Measurements from ENCODE around the gene CYSTM1. TPM values are rescaled to one million over a fixed set of nuclear protein-coding genes. Genes with fewer than 3 reads are reported as not detected.

The CYSTM1 gene, protein sequence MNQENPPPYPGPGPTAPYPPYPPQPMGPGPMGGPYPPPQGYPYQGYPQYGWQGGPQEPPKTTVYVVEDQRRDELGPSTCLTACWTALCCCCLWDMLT
- total RNA-seq (17.0 and 18.7 TPM in 2 replicates), polyA plus RNA-seq (4.6 and 6.2 TPM in 2 replicates), polyA minus RNA-seq (13.7 and 14.3 TPM in 2 replicates)
- total RNA-seq (2013): 6.5 TPM

DNA sequence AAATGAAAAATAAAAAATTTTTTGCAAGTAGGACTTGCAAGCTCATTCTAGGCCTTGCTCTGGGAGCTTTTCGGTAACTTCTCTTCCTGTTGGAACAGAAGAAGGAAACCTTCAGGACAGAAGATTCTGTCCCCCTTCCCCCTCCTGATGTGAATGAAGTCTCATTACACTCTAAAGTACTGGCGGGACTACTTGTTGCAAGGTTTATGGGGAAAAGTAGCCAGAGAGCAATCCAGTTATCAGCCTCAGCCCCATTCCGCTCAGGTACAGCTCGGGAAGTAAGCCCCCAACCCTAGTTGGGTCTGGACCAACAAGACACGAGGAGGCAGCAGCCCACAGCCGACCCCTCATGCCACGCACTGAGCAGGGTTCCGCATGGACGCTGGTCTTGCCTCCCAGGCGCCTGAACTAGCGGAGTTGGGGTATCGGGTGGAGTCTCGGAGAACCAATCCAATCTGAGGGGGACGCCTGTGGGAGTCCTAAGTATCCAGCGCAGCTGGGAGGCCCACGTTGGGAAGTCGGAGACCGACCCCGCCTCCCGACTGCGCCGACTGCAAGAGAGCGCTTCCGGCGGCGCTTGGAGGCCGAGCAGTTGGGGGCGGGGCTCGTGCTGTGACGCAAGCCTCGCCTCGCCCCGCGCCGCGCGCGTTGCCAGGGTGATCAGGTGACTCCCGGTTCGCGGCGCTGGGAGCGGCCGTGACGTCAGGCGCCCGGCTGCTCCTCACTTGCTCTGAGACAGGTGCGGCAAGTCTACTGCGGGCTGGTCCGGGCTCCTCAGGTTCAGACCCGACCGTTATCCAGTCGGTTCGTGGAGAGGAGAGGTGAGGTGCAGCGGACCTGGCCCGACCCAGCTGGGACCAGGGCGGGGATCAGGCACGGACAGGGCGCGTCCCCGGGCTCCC lies at the start of gene CYSTM1:
CYSTM1 (plus strand) TSS at position 724 of the 902 bp plus-strand sequence. CDS start 19,278 bp downstream, outside the sequence.
- no peak for TF ChIP-seq EZH2 (IDR thresholded peaks at IDR 0.05; ENCODE audit: borderline replicate concordance, insufficient read depth, low read depth, low read length, poor library complexity, severe bottlenecking)
- TF ChIP-seq, protein P1, sequence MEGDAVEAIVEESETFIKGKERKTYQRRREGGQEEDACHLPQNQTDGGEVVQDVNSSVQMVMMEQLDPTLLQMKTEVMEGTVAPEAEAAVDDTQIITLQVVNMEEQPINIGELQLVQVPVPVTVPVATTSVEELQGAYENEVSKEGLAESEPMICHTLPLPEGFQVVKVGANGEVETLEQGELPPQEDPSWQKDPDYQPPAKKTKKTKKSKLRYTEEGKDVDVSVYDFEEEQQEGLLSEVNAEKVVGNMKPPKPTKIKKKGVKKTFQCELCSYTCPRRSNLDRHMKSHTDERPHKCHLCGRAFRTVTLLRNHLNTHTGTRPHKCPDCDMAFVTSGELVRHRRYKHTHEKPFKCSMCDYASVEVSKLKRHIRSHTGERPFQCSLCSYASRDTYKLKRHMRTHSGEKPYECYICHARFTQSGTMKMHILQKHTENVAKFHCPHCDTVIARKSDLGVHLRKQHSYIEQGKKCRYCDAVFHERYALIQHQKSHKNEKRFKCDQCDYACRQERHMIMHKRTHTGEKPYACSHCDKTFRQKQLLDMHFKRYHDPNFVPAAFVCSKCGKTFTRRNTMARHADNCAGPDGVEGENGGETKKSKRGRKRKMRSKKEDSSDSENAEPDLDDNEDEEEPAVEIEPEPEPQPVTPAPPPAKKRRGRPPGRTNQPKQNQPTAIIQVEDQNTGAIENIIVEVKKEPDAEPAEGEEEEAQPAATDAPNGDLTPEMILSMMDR (IDR thresholded peaks at IDR 0.05): no peak
- H3K4me1 Mint-ChIP-seq: peaks cover 15% of the 10 kb centered on the region
- no peaks in the 10 kb centered on the region for H3K27me3 Mint-ChIP-seq
- Histone ChIP-seq H3K9ac (ENCODE audit: low read length) (peak within 1 kb of the TSS; percentile 99), H4K20me1 (ENCODE audit: control insufficient read depth, insufficient read depth, low read length, poor library complexity, severe bottlenecking) (no peaks in the 10 kb centered on the region), H3K4me1 (ENCODE audit: control insufficient read depth in 2 of 2, insufficient read depth in 2 of 2, low read length in 2 of 2) (peaks cover 9 to 16% of the 10 kb centered on the region in 2 donors), H3K27me3 (replicated peaks in 1 of 4; ENCODE audit: control extremely low read depth in 1 of 4, control insufficient read depth in 3 of 4, insufficient read depth in 4 of 4, low read length in 3 of 4) (peaks cover 0 to 7% (median 0%) of the 10 kb centered on the region in 4 experiments), H3K9me3 (ENCODE audit: control extremely low read depth in 1 of 3, control insufficient read depth in 2 of 3, insufficient read depth in 1 of 3, low read length in 2 of 3) (no peaks in the 10 kb centered on the region), H3K36me3 (replicated peaks in 1 of 2; ENCODE audit: control extremely low read depth in 1 of 2, control insufficient read depth in 1 of 2, extremely low read depth in 1 of 2, insufficient read depth in 2 of 2, low read length in 1 of 2) (no peaks in the 10 kb centered on the region), H3K27ac (ENCODE audit: low read length in 2 of 2) (peak within 1 kb of the TSS; percentile 84 to 98), H3K4me2 (replicated peaks; ENCODE audit: low read depth, low read length, poor library complexity, severe bottlenecking) (peak within 1 kb of the TSS; percentile 98), H2AFZ (ENCODE audit: insufficient read depth, low read depth, low read length, poor library complexity, severe bottlenecking) (peak within 1 kb of the TSS; percentile 88), H3K79me2 (ENCODE audit: control insufficient read depth, insufficient read depth, low read length) (peaks cover 6% of the 10 kb centered on the region), H3K4me3 (ENCODE audit: control extremely low read depth in 1 of 5, extremely low read depth in 1 of 5, insufficient read depth in 1 of 5, low read depth in 2 of 5, low read length in 4 of 5) (peak within 1 kb of the TSS; percentile 58 to 95 (median 94))
- peak within 1 kb of the TSS; percentile 94 for H3K27ac Mint-ChIP-seq
- peak within 1 kb of the TSS; percentile 94 for H3K4me3 Mint-ChIP-seq
- WGBS (ENCODE audit: insufficient coverage): under 1% methylated on average over 60 of the region's 61 CpGs
- ATAC-seq (ENCODE audit: low read depth) (peak; percentile 86), DNase-seq (peak; percentile 99)
- CTCF ChIA-PET: interaction anchor here (1.1 to 1.7 kb wide), 3 partner anchors 29 to 172 kb away, joined by 3 to 5 read pairs (median 3); partner anchors contain the start of gene HBEGF
- POLR2A ChIA-PET: interaction anchor here (1.5 to 1.9 kb wide), 3 partner anchors 60 to 227 kb away, joined by 3 to 6 read pairs (median 5); partner anchors contain the start of gene ANKHD1
- intact Hi-C loops (cut with micrococcal nuclease): loop anchor here (1.0 to 10.0 kb wide), 6 partner anchors 17 to 1840 kb away; partner anchors contain the start of genes ANKHD1, CDC25C, FAM53C and PURA
- no peaks in the 10 kb centered on the region for H3K9me3 Mint-ChIP-seq (ENCODE audit: insufficient read depth)

All from B cell (primary cell).